ENCODE measurements around the gene RSL1D1.

DNA sequence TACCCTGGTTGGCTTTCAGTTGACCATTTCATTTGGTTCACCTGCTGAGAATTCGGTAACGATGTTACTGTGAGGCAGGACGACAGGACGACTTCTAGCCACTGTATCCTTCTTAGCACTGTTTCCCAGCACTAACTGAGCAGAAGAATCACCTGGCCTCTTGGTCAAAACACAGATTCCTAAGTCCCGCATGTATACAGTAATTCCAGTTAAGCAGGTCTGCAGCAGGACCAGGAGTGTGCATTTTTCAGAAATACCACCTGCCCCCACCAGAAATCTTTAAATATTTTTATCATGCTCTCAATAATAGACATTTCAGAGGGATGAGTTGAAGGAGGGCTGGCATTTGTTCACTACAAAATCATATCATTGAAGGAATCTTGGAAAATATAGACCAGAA lies 22.6 kb downstream of the RSL1D1 start:
- no peak for TF ChIP-seq PHF8 (IDR thresholded peaks at IDR 0.05; ENCODE audit: borderline replicate concordance, low read depth)
- TF ChIP-seq POLR2A (IDR thresholded peaks at IDR 0.05; ENCODE audit: low read length), result no peak
- TF ChIP-seq RCOR1 (IDR thresholded peaks at IDR 0.05; ENCODE audit: low read depth, low read length), result no peak
- TF ChIP-seq EHMT2 (IDR thresholded peaks at IDR 0.05; ENCODE audit: low read depth), result no peak
